HG02759 (cell line): Measurements from ENCODE around the gene BICC1.

Experiments
- ATAC-seq: cut with Tn5 transposase; IDR thresholded peaks from one replicate; pipeline ENCODE4 v1.9.1; 2021; ENCODE audit warnings: mild to moderate bottlenecking, moderate library complexity; ENCODE audit not compliant: unreplicated experiment

BICC1 gene

GRCh38 chr10:58773944-58774343 is 261.3 kb downstream of the BICC1 start:
- no peak for ATAC-seq

- ATAC-seq, result no peak
These were observed 263.4 kb downstream of the BICC1 start for GRCh38 chr10:58775960-58776567.

- ATAC-seq, result no peak
These were observed 264.1 kb downstream of the BICC1 start for GRCh38 chr10:58776568-58777318.

- ATAC-seq, result no peak
These were observed 266.3 kb downstream of the BICC1 start for GRCh38 chr10:58778966-58779365.

GRCh38 chr10:58779594-58779993 is 266.9 kb downstream of the BICC1 start:
- no peak for ATAC-seq

GRCh38 chr10:58780476-58780875 is 267.8 kb downstream of the BICC1 start:
- ATAC-seq, result no peak

GRCh38 chr10:58781873-58782488 is 269.3 kb downstream of the BICC1 start:
- peak; percentile 65 for ATAC-seq

- ATAC-seq, result no peak
These were observed 270.5 kb downstream of the BICC1 start for GRCh38 chr10:58782876-58783851.

- no peak for ATAC-seq
These were observed 271.7 kb downstream of the BICC1 start for GRCh38 chr10:58784361-58784760.

- ATAC-seq, result no peak
These were observed 272.7 kb downstream of the BICC1 start for GRCh38 chr10:58785354-58785753.

GRCh38 chr10:58791137-58791536 is 278.5 kb downstream of the BICC1 start:
- no peak for ATAC-seq

- ATAC-seq, result no peak
These were observed 282.9 kb downstream of the BICC1 start for GRCh38 chr10:58795560-58795959.

- no peak for ATAC-seq
These were observed 283.6 kb downstream of the BICC1 start for GRCh38 chr10:58796242-58796641.

GRCh38 chr10:58796824-58797223 is 284.2 kb downstream of the BICC1 start:
- ATAC-seq, result no peak

GRCh38 chr10:58797356-58797755 is 284.7 kb downstream of the BICC1 start:
- no peak for ATAC-seq

GRCh38 chr10:58802047-58802446 is 289.4 kb downstream of the BICC1 start:
- no peak for ATAC-seq

GRCh38 chr10:58806323-58806722 is 293.7 kb downstream of the BICC1 start:
- no peak for ATAC-seq

GRCh38 chr10:58806970-58807628 is 294.4 kb downstream of the BICC1 start:
- no peak for ATAC-seq

- no peak for ATAC-seq
These were observed 295.0 kb downstream of the BICC1 start for GRCh38 chr10:58807629-58808022.

- ATAC-seq, result no peak
These were observed 298.1 kb downstream of the BICC1 start for GRCh38 chr10:58810751-58811150.
